Measurements from ENCODE around the gene IFNL1. TPM values are rescaled to one million over a fixed set of nuclear protein-coding genes. Genes with fewer than 3 reads are reported as not detected.
"Not testable (repeated sequence)": the region's sequence is repeated elsewhere in the genome, so short reads cannot be mapped to it uniquely, and the experiment has no call there.

The IFNL1 gene
- total RNA-seq, 2 experiments from 2014 or later: not detected

DNA sequence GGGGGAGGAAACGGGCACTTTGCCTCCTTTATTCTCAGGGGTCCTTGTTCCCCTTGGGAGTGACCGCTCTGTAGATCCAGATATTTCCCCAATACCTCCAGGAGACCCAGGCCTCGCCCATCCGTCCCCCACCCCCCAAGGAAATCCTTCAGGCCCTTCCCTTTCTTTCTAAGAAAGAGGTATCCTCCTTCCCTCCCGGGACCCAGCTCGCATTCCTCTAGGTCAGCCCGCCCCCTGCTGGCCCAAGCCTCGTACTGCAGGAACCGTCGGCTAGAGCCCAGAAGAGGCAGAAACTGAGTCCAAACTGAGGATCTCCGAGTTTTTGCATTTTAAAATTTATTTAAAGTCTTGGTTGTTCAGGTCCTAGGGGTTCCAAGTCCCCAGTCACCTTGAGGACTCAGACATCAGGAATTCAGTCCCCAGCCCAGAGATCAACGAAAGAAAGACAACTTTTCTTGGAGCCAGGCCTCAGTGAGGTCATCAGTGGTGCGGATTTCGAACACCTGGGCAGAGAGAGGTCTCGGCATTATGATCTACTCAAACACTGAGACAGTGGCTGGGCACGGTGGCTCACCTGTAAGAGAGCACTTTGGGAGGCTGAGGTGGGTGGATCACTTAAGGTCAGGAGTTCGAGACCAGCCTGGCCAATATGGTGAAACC, 32.0 kb downstream of the IFNL1 start:
- no peak overlapping the region for H2AFZ ChIP-seq (ENCODE audit: low read length)
- intact Hi-C loops (cut with micrococcal nuclease; ENCODE audit: unreplicated experiment): loop anchor here (1.0 kb wide), 2 partner anchors 116 to 206 kb away; no protein-coding TSS in a partner anchor
- H4K20me1 ChIP-seq (ENCODE audit: insufficient read depth, low read length): no peaks in the 10 kb centered on the region
- no peaks in the 10 kb centered on the region for H3K4me1 ChIP-seq (ENCODE audit: insufficient read depth, low read length, poor library complexity, severe bottlenecking)
- no peak overlapping the region for H3K4me2 ChIP-seq (ENCODE audit: low read length)
- no TSS peak for BruUV-seq (replicated peaks)
- TF ChIP-seq EZH2phosphoT487 (IDR thresholded peaks at IDR 0.05; ENCODE audit: borderline replicate concordance, low read depth, low read length): no peak
- TF ChIP-seq, protein P1, sequence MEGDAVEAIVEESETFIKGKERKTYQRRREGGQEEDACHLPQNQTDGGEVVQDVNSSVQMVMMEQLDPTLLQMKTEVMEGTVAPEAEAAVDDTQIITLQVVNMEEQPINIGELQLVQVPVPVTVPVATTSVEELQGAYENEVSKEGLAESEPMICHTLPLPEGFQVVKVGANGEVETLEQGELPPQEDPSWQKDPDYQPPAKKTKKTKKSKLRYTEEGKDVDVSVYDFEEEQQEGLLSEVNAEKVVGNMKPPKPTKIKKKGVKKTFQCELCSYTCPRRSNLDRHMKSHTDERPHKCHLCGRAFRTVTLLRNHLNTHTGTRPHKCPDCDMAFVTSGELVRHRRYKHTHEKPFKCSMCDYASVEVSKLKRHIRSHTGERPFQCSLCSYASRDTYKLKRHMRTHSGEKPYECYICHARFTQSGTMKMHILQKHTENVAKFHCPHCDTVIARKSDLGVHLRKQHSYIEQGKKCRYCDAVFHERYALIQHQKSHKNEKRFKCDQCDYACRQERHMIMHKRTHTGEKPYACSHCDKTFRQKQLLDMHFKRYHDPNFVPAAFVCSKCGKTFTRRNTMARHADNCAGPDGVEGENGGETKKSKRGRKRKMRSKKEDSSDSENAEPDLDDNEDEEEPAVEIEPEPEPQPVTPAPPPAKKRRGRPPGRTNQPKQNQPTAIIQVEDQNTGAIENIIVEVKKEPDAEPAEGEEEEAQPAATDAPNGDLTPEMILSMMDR (conservative IDR thresholded peaks at IDR 0.05; ENCODE audit: low read length): peak; percentile 98
- H3K36me3 ChIP-seq (ENCODE audit: insufficient read depth, low read length): peaks cover 19% of the 10 kb centered on the region; the same call in 1 of the 2 replicates
- DNase-seq (ENCODE audit: low spot score): peak; percentile 69
- CTCF ChIA-PET (ENCODE audit: unreplicated experiment): no interaction called here
- POLR2A ChIA-PET: interaction anchor here (0.5 kb wide), 1 partner anchor 209 kb away, joined by 5 read pairs; no protein-coding TSS in a partner anchor
- H3K4me3 ChIP-seq (ENCODE audit: low read depth, low read length, poor library complexity, severe bottlenecking): no peak overlapping the region
- H3K9me2 ChIP-seq (ENCODE audit: insufficient read depth, low read length): no peaks in the 10 kb centered on the region
- H3K79me2 ChIP-seq (ENCODE audit: insufficient read depth, low read depth, low read length): no peaks in the 10 kb centered on the region
- H3K27ac ChIP-seq (ENCODE audit: low read depth, low read length, poor library complexity, severe bottlenecking): no peak overlapping the region
- H3K9me3 ChIP-seq (ENCODE audit: low read length): no peaks in the 10 kb centered on the region

DNA sequence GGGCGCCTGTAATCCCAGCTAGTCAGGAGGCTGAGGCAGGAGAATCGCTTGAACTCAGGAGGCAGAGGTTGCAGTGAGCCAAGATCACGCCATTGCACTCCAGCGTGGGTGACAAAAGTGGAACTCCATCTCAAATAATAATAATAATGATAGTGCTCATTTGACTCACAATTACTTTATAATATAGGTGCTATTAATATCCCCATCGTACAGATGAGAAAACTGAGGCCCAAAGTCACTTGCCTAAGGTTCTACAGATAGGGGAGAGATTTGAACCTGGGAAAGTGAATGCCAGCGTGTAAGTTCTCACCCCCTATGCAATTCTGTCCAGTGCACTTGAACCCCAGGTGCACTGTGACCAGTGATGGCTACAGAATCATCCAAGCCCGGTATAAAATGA, 33.7 kb downstream of the IFNL1 start:
- Histone ChIP-seq H3K9me2 (ENCODE audit: insufficient read depth, low read length) (no peaks in the 10 kb centered on the region), H3K79me2 (ENCODE audit: insufficient read depth, low read depth, low read length) (peaks cover 14% of the 10 kb centered on the region; the same call in 1 of the 2 replicates), H2AFZ (ENCODE audit: low read length) (no peak overlapping the region), H3K36me3 (ENCODE audit: insufficient read depth, low read length) (peaks cover 19% of the 10 kb centered on the region; the same call in 1 of the 2 replicates), H3K4me2 (ENCODE audit: low read length) (no peak overlapping the region), H3K27ac (ENCODE audit: low read depth, low read length, poor library complexity, severe bottlenecking) (no peak overlapping the region), H3K9me3 (ENCODE audit: low read length) (no peaks in the 10 kb centered on the region), H3K4me1 (ENCODE audit: insufficient read depth, low read length, poor library complexity, severe bottlenecking) (peaks cover 9% of the 10 kb centered on the region), H3K4me3 (ENCODE audit: low read depth, low read length, poor library complexity, severe bottlenecking) (no peak overlapping the region), H4K20me1 (ENCODE audit: insufficient read depth, low read length) (no peaks in the 10 kb centered on the region)
- TF ChIP-seq EZH2phosphoT487 (IDR thresholded peaks at IDR 0.05; ENCODE audit: borderline replicate concordance, low read depth, low read length): no peak
- TF ChIP-seq, protein P1 (conservative IDR thresholded peaks at IDR 0.05; ENCODE audit: low read length): no peak
- BruUV-seq (replicated peaks): no TSS peak
- intact Hi-C loops (cut with micrococcal nuclease; ENCODE audit: unreplicated experiment): no loop called here
- DNase-seq (ENCODE audit: low spot score): no peak
- ChIA-PET CTCF (ENCODE audit: unreplicated experiment) (interaction anchor here (0.6 kb wide), 1 partner anchor 12 kb away, joined by 3 read pairs; the partner anchor contains the start of gene SAMD4B), POLR2A (interaction anchor here (0.7 kb wide), 2 partner anchors 12 to 170 kb away, joined by 3 read pairs; partner anchors contain the start of gene SAMD4B)

DNA sequence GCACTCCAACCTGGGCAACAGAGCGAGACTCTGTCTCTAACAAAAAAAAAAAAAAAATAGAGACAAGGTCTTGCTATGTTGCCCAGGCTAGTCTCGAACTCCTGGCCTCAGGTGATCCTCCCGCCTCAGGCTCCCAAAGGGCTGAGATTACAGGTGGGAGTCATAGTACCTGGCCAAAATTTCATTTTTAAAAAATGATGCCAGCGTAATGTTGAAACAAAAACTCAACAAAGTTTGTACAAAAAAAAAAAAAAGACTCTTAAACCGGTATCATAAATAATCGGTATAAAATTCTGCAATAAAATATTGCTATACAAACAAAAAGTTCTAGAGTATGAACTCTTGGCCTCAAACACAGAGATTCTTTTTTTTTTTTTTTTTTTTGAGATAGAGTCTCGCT, 36.1 kb downstream of the IFNL1 start:
- H3K9me3 ChIP-seq (ENCODE audit: low read length): no peaks in the 10 kb centered on the region
- H4K20me1 ChIP-seq (ENCODE audit: insufficient read depth, low read length): no peaks in the 10 kb centered on the region
- H2AFZ ChIP-seq (ENCODE audit: low read length): no peak overlapping the region
- peaks cover 19% of the 10 kb centered on the region; the same call in 1 of the 2 replicates for H3K79me2 ChIP-seq (ENCODE audit: insufficient read depth, low read depth, low read length)
- H3K4me2 ChIP-seq (ENCODE audit: low read length): no peak overlapping the region
- POLR2A ChIA-PET: no interaction called here
- intact Hi-C loops (cut with micrococcal nuclease; ENCODE audit: unreplicated experiment): no loop called here
- no TSS peak for BruUV-seq (replicated peaks)
- CTCF ChIA-PET (ENCODE audit: unreplicated experiment): no interaction called here
- H3K36me3 ChIP-seq (ENCODE audit: insufficient read depth, low read length): peaks cover 15% of the 10 kb centered on the region; the same call in 1 of the 2 replicates
- DNase-seq (ENCODE audit: low spot score): no peak
- no peak overlapping the region for H3K27ac ChIP-seq (ENCODE audit: low read depth, low read length, poor library complexity, severe bottlenecking)
- TF ChIP-seq, protein P1 (conservative IDR thresholded peaks at IDR 0.05; ENCODE audit: low read length): no peak
- no peak overlapping the region for H3K4me3 ChIP-seq (ENCODE audit: low read depth, low read length, poor library complexity, severe bottlenecking)
- no peaks in the 10 kb centered on the region for H3K9me2 ChIP-seq (ENCODE audit: insufficient read depth, low read length)
- H3K4me1 ChIP-seq (ENCODE audit: insufficient read depth, low read length, poor library complexity, severe bottlenecking): peaks cover 25% of the 10 kb centered on the region

DNA sequence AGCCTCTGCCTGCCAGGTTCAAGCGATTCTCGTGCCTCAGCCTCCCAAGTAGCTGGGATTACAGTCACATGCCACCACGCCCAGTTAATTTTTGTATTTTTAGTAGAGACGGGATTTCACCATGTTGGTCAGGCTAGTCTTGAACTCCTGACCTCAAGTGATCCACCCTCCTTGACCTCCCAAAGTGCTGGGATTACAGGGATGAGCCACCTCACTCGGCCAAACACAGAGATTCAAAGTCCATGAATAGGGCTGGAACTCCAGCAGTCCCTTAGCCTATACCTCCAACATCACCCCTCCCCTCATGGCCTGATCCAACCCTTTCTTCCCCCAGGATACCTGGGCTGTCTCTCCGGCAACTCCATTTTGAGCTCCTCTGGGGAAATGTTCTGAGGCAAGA, 36.5 kb downstream of the IFNL1 start:
- H3K4me2 ChIP-seq (ENCODE audit: low read length); H3K4me3 ChIP-seq (ENCODE audit: low read depth, low read length, poor library complexity, severe bottlenecking); H2AFZ ChIP-seq (ENCODE audit: low read length); H3K27ac ChIP-seq (ENCODE audit: low read depth, low read length, poor library complexity, severe bottlenecking); intact Hi-C loops (cut with micrococcal nuclease; ENCODE audit: unreplicated experiment); H3K9me2 ChIP-seq (ENCODE audit: insufficient read depth, low read length); DNase-seq (ENCODE audit: low spot score); POLR2A ChIA-PET; H4K20me1 ChIP-seq (ENCODE audit: insufficient read depth, low read length); BruUV-seq (replicated peaks); H3K9me3 ChIP-seq (ENCODE audit: low read length); CTCF ChIA-PET (ENCODE audit: unreplicated experiment): not testable (repeated sequence)
- H3K79me2 ChIP-seq (ENCODE audit: insufficient read depth, low read depth, low read length): peaks cover 19% of the 10 kb centered on the region; the same call in 1 of the 2 replicates
- H3K4me1 ChIP-seq (ENCODE audit: insufficient read depth, low read length, poor library complexity, severe bottlenecking): peaks cover 29% of the 10 kb centered on the region
- peaks cover 11% of the 10 kb centered on the region; the same call in 1 of the 2 replicates for H3K36me3 ChIP-seq (ENCODE audit: insufficient read depth, low read length)
